HG03442 (cell line): ENCODE data around the gene TPPP3.

Experiments
- ATAC-seq: cut with Tn5 transposase; IDR thresholded peaks from one replicate; pipeline ENCODE4 v1.9.1; 2021; ENCODE audit warnings: mild to moderate bottlenecking, moderate library complexity; ENCODE audit not compliant: unreplicated experiment

The TPPP3 gene

DNA sequence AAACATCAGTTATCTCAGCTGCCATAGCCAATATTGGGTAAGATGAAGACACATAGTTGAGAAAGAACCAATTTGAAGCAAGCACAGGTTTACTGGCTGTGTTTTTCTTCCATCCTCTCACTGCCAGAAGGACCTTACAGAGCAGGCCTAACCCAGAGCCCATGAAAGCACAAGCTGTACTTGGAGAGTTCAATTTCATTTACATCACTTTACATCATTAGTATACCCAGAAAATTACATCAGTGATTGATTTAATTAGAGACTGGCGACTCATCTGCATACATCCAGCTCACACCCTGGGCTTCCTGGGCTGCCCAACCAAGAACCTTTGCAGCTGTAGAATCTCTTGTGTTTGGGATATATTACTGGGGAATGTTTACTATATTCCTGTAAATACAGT is 43.0 kb downstream of the TPPP3 start:
- ATAC-seq: no peak

DNA sequence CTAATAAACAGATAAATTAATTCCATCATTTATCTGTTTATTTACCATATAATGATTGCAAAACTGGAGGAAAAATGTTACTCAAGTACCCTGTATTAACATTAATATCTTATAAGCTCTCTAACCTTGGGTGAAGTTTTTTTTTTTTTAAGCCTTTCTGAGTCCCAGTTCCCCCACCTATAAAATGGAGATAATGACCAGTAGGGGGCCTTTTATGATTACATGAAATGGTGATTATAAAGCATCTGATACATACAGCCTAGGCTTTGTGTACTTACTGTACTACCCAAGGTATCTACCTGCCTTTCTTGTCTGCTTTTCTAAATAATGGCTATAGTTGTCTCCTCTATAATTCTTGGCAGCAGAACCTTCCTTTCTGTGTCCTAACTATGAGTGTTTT is 44.1 kb downstream of the TPPP3 start:
- ATAC-seq: no peak

DNA sequence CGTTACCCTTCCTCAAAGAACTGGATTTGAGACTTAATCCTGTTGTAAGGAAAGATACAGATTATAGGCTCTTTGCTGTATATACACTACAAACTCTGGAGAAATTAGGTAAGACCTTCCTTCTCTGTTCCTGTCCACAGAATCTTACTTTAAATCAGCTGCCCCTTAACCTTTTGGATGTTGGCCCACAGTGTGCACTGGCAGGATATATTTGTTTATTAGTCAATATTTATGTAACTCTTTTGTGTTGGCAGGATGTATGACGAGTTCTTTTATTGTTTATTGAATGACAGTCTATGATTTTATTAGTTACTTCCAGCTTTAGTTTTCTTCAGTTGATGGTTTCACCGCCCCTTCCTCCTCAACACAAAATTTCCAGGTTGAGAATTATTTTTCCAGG is 47.0 kb downstream of the TPPP3 start:
- no peak for ATAC-seq

DNA sequence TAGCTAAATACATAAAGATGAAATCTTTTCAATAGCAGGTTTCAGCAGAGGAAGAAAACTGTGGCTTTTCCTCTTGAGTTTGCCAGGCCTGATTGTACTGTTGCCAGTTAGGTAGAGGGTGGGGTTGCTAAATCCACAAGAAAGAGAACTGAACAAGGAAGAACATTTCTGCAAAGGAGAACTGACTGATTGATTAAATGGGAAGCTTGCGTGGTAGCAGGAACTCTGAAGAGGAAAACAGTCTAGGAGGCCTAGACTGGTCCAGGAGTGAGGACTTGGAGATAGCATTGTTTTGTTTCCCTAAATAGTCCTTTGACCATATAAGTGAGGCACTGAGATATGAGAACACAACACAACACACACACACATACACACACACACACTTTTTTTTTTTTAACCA is 47.9 kb downstream of the TPPP3 start:
- ATAC-seq: no peak

DNA sequence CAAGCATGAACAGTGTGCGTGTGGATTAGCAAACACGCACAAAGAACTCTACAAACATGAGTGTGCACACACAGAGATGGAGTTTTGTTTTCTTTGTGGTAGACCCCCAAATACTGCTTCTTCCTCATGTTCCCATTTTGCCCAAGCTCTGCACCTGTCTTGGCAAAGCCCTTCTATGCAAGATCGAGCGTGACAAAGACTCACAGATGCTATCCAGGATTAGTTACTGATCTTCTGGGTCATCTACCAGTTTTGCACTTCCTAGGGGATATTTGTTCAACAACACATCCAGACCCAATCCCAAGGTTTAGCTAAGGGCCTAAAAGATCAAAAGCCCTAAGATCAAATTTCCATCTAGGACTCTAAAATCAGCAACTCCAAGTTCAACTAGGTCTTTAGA is 50.7 kb downstream of the TPPP3 start:
- ATAC-seq: no peak

DNA sequence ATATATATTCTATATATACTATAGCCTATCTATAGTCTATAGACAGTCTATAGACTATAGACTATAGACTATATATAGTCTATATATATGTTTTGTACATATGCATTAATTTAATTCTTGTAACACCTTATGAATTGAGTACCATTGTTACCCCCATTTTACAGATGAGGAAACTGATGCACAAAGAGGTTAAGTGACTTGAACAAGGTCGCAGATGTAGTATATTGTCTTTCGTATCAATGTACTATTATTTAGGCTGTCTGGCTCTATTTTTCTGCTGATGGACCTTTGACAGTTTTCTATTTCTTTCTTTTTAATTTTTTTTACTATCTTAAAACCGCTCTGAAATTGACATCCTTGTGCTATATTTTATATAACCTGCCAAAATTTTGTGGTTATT is 52.0 kb downstream of the TPPP3 start:
- ATAC-seq: no peak
